ENCODE measurements around the gene UBE2B.

UBE2B gene

GRCh38 chr5:134430001-134430569 is 58.7 kb downstream of the UBE2B start:
- H3K9ac ChIP-seq (ENCODE audit: insufficient read length, low read depth), result peak overlapping the region; percentile 13
- H3K4me1 ChIP-seq (ENCODE audit: insufficient read depth, insufficient read length), result peaks cover 4% of the 10 kb centered on the region
- no peak overlapping the region for H3K4me3 ChIP-seq (ENCODE audit: insufficient read length, low read depth)
- no peak for DNase-seq (ENCODE audit: low read depth, low spot score)
- no peaks in the 10 kb centered on the region for H3K27me3 ChIP-seq (ENCODE audit: insufficient read depth, insufficient read length)
- no peaks in the 10 kb centered on the region for H3K9me3 ChIP-seq (ENCODE audit: insufficient read depth, low read length)
- no peaks in the 10 kb centered on the region for H3K36me3 ChIP-seq (ENCODE audit: insufficient read depth, insufficient read length, low read length)
- no peak for TF ChIP-seq SUZ12 (IDR thresholded peaks at IDR 0.05; ENCODE audit: extremely low read depth, insufficient read depth, insufficient read length)
- TF ChIP-seq ZNF274 (IDR thresholded peaks at IDR 0.05; ENCODE audit: low read depth, low read length), result no peak
- no peak for TF ChIP-seq YY1 (IDR thresholded peaks at IDR 0.05; ENCODE audit: insufficient read depth, insufficient read length)

- no peaks in the 10 kb centered on the region for H3K27me3 ChIP-seq (ENCODE audit: insufficient read depth, insufficient read length)
- no peaks in the 10 kb centered on the region for H3K9me3 ChIP-seq (ENCODE audit: insufficient read depth, low read length)
- no peak for DNase-seq (ENCODE audit: low read depth, low spot score)
- TF ChIP-seq YY1 (IDR thresholded peaks at IDR 0.05; ENCODE audit: insufficient read depth, insufficient read length), result no peak
- no peak for TF ChIP-seq ZNF274 (IDR thresholded peaks at IDR 0.05; ENCODE audit: low read depth, low read length)
- no peak for TF ChIP-seq SUZ12 (IDR thresholded peaks at IDR 0.05; ENCODE audit: extremely low read depth, insufficient read depth, insufficient read length)
- H3K4me3 ChIP-seq (ENCODE audit: insufficient read length, low read depth), result no peak overlapping the region
- H3K9ac ChIP-seq (ENCODE audit: insufficient read length, low read depth), result no peak overlapping the region
- peaks cover 4% of the 10 kb centered on the region for H3K4me1 ChIP-seq (ENCODE audit: insufficient read depth, insufficient read length)
- no peaks in the 10 kb centered on the region for H3K36me3 ChIP-seq (ENCODE audit: insufficient read depth, insufficient read length, low read length)
These were observed 60.8 kb downstream of the UBE2B start for GRCh38 chr5:134432174-134432573.

GRCh38 chr5:134432677-134433359 is 61.4 kb downstream of the UBE2B start:
- Histone ChIP-seq H3K4me3 (ENCODE audit: insufficient read length, low read depth) (no peak overlapping the region), H3K9ac (ENCODE audit: insufficient read length, low read depth) (no peak overlapping the region), H3K27me3 (ENCODE audit: insufficient read depth, insufficient read length) (no peaks in the 10 kb centered on the region), H3K4me1 (ENCODE audit: insufficient read depth, insufficient read length) (peaks cover 4% of the 10 kb centered on the region), H3K36me3 (ENCODE audit: insufficient read depth, insufficient read length, low read length) (no peaks in the 10 kb centered on the region), H3K9me3 (ENCODE audit: insufficient read depth, low read length) (no peaks in the 10 kb centered on the region)
- TF ChIP-seq YY1 (IDR thresholded peaks at IDR 0.05; ENCODE audit: insufficient read depth, insufficient read length), result no peak
- no peak for TF ChIP-seq SUZ12 (IDR thresholded peaks at IDR 0.05; ENCODE audit: extremely low read depth, insufficient read depth, insufficient read length)
- no peak for TF ChIP-seq ZNF274 (IDR thresholded peaks at IDR 0.05; ENCODE audit: low read depth, low read length)
- no peak for DNase-seq (ENCODE audit: low read depth, low spot score)

- no peaks in the 10 kb centered on the region for H3K36me3 ChIP-seq (ENCODE audit: insufficient read depth, insufficient read length, low read length)
- H3K4me1 ChIP-seq (ENCODE audit: insufficient read depth, insufficient read length), result peaks cover 5% of the 10 kb centered on the region
- no peak overlapping the region for H3K9ac ChIP-seq (ENCODE audit: insufficient read length, low read depth)
- no peaks in the 10 kb centered on the region for H3K9me3 ChIP-seq (ENCODE audit: insufficient read depth, low read length)
- no peak for DNase-seq (ENCODE audit: low read depth, low spot score)
- TF ChIP-seq SUZ12 (IDR thresholded peaks at IDR 0.05; ENCODE audit: extremely low read depth, insufficient read depth, insufficient read length), result no peak
- TF ChIP-seq ZNF274 (IDR thresholded peaks at IDR 0.05; ENCODE audit: low read depth, low read length), result no peak
- no peak for TF ChIP-seq YY1 (IDR thresholded peaks at IDR 0.05; ENCODE audit: insufficient read depth, insufficient read length)
- H3K27me3 ChIP-seq (ENCODE audit: insufficient read depth, insufficient read length), result no peaks in the 10 kb centered on the region
- H3K4me3 ChIP-seq (ENCODE audit: insufficient read length, low read depth), result no peak overlapping the region
These were observed 64.2 kb downstream of the UBE2B start for GRCh38 chr5:134435560-134435959.

- no peak for DNase-seq (ENCODE audit: low read depth, low spot score)
- H3K4me3 ChIP-seq (ENCODE audit: insufficient read length, low read depth), result no peak overlapping the region
- H3K9ac ChIP-seq (ENCODE audit: insufficient read length, low read depth), result no peak overlapping the region
- no peaks in the 10 kb centered on the region for H3K27me3 ChIP-seq (ENCODE audit: insufficient read depth, insufficient read length)
- peaks cover 5% of the 10 kb centered on the region for H3K4me1 ChIP-seq (ENCODE audit: insufficient read depth, insufficient read length)
- no peaks in the 10 kb centered on the region for H3K9me3 ChIP-seq (ENCODE audit: insufficient read depth, low read length)
- no peaks in the 10 kb centered on the region for H3K36me3 ChIP-seq (ENCODE audit: insufficient read depth, insufficient read length, low read length)
- TF ChIP-seq SUZ12 (IDR thresholded peaks at IDR 0.05; ENCODE audit: extremely low read depth, insufficient read depth, insufficient read length) (no peak), ZNF274 (IDR thresholded peaks at IDR 0.05; ENCODE audit: low read depth, low read length) (no peak), YY1 (IDR thresholded peaks at IDR 0.05; ENCODE audit: insufficient read depth, insufficient read length) (no peak)
These were observed 65.4 kb downstream of the UBE2B start for GRCh38 chr5:134436523-134437339.

GRCh38 chr5:134437340-134437846 is 66.0 kb downstream of the UBE2B start:
- no peak overlapping the region for H3K4me3 ChIP-seq (ENCODE audit: insufficient read length, low read depth)
- DNase-seq (ENCODE audit: low read depth, low spot score), result no peak
- no peaks in the 10 kb centered on the region for H3K9me3 ChIP-seq (ENCODE audit: insufficient read depth, low read length)
- no peaks in the 10 kb centered on the region for H3K27me3 ChIP-seq (ENCODE audit: insufficient read depth, insufficient read length)
- peaks cover 5% of the 10 kb centered on the region for H3K4me1 ChIP-seq (ENCODE audit: insufficient read depth, insufficient read length)
- no peak for TF ChIP-seq YY1 (IDR thresholded peaks at IDR 0.05; ENCODE audit: insufficient read depth, insufficient read length)
- TF ChIP-seq ZNF274 (IDR thresholded peaks at IDR 0.05; ENCODE audit: low read depth, low read length), result no peak
- TF ChIP-seq SUZ12 (IDR thresholded peaks at IDR 0.05; ENCODE audit: extremely low read depth, insufficient read depth, insufficient read length), result no peak
- H3K9ac ChIP-seq (ENCODE audit: insufficient read length, low read depth), result no peak overlapping the region
- no peaks in the 10 kb centered on the region for H3K36me3 ChIP-seq (ENCODE audit: insufficient read depth, insufficient read length, low read length)
